LNCaP clone FGC (cell line): Measurements from ENCODE around the gene CNOT8.
"Not testable (repeated sequence)": the region's sequence is repeated elsewhere in the genome, so short reads cannot be mapped to it uniquely, and the experiment has no call there.

ENCODE experiments used
- DNase-seq: peaks from one replicate; pipeline ENCODE4 v3.0.0-alpha.2; 2011; ENCODE audit warnings: low read depth
- H3K4me3 ChIP-seq: 2 replicates; pipeline ENCODE4 v1.5.1; 2011; ENCODE audit warnings: mild to moderate bottlenecking, low read depth, low read length, control low read depth
- TF ChIP-seq, protein P1 (sequence below): IDR thresholded peaks from 2 replicates; pipeline ENCODE4 v1.5.1; 2012; ENCODE audit warnings: mild to moderate bottlenecking; ENCODE audit not compliant: control insufficient read depth, insufficient read depth; ENCODE audit errors: extremely low read depth

Gene CNOT8

GRCh38 chr5:154815684-154816247 lies 42.7 kb upstream of the CNOT8 start:
- TF ChIP-seq, protein P1, sequence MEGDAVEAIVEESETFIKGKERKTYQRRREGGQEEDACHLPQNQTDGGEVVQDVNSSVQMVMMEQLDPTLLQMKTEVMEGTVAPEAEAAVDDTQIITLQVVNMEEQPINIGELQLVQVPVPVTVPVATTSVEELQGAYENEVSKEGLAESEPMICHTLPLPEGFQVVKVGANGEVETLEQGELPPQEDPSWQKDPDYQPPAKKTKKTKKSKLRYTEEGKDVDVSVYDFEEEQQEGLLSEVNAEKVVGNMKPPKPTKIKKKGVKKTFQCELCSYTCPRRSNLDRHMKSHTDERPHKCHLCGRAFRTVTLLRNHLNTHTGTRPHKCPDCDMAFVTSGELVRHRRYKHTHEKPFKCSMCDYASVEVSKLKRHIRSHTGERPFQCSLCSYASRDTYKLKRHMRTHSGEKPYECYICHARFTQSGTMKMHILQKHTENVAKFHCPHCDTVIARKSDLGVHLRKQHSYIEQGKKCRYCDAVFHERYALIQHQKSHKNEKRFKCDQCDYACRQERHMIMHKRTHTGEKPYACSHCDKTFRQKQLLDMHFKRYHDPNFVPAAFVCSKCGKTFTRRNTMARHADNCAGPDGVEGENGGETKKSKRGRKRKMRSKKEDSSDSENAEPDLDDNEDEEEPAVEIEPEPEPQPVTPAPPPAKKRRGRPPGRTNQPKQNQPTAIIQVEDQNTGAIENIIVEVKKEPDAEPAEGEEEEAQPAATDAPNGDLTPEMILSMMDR, result no peak
- H3K4me3 ChIP-seq, result no peak overlapping the region
- DNase-seq, result no peak

GRCh38 chr5:154816891-154817492 lies 41.4 kb upstream of the CNOT8 start:
- TF ChIP-seq, protein P1, result no peak
- DNase-seq, result no peak
- no peak overlapping the region for H3K4me3 ChIP-seq

- TF ChIP-seq, protein P1, result no peak
- DNase-seq, result no peak
- H3K4me3 ChIP-seq, result no peak overlapping the region
These were observed 40.6 kb upstream of the CNOT8 start for GRCh38 chr5:154817815-154818214.

DNA sequence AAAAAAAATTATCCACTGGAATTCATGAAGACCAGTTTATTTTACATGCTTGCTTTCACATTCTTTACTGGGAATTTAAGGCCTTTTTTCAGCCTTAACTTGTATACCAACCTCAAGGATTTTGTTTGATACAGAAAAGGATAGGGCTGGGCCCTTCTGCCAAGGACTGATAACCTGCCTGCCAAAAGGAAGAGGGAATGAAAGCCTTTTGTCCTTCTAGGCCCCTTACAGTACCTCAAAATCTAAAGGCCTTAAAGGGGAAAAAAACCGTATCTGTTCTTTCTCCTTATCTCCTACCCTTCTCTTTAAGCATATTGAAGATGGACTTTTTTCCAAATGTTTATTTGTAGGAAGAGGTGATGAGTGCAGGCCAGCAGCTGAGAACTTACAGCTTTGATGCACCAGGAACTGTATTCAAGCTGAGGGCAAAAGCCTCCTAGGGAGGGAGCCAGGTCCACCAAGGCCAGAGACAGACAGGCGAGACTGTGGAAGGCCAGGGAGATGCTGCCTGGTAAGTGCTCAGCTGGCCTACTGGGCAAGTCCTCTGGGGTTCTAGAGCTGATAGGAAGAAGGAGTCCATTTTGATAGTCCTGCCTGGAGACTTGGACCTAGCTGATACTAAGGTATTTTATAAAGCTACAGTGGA lies 39.8 kb upstream of the CNOT8 start:
- DNase-seq, result no peak
- TF ChIP-seq, protein P1, result no peak
- no peak overlapping the region for H3K4me3 ChIP-seq

DNA sequence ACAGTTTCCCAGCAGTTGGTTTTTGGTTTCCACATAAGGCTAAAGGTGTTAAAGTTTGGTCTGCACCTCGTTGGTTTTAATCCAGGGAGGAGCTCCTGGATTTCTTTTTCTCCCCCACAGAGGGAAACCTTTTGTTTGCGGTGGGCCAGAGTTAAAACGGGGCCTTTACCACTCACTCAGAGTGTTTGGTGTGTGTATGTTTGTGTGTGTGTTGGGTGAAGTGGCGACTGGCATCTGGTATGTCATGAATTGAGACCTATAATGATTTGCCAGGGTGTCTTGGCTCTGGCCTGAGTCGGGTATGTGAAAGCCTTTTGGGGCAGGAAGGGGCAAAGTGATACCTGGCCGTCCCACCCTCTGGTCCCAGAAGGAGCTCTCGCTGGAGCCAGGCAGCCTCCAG lies 38.9 kb upstream of the CNOT8 start:
- TF ChIP-seq, protein P1, result no peak
- no peak for DNase-seq
- no peak overlapping the region for H3K4me3 ChIP-seq

GRCh38 chr5:154820383-154820782 lies 38.0 kb upstream of the CNOT8 start:
- H3K4me3 ChIP-seq, result no peak overlapping the region
- no peak for DNase-seq
- TF ChIP-seq, protein P1, result no peak

GRCh38 chr5:154822896-154823295 lies 35.5 kb upstream of the CNOT8 start:
- not testable (repeated sequence) for H3K4me3 ChIP-seq, DNase-seq
